B cell (primary cell): ENCODE measurements around the gene PDZD11.

Experiments used
- EZH2 ChIP-seq: IDR thresholded peaks from 2 replicates; pipeline ENCODE4 v1.6.1; 2012; ENCODE audit warnings: borderline replicate concordance, low read depth, mild to moderate bottlenecking, moderate library complexity, low read length; ENCODE audit not compliant: insufficient read depth, poor library complexity, severe bottlenecking
- TF ChIP-seq, protein P1 (sequence below): fragments of 200-600 bp; IDR thresholded peaks from one replicate; pipeline ENCODE4 v1.8.0; 2022; ENCODE audit warnings: antibody characterized with exemption, mild to moderate bottlenecking

- TF ChIP-seq, protein P1, sequence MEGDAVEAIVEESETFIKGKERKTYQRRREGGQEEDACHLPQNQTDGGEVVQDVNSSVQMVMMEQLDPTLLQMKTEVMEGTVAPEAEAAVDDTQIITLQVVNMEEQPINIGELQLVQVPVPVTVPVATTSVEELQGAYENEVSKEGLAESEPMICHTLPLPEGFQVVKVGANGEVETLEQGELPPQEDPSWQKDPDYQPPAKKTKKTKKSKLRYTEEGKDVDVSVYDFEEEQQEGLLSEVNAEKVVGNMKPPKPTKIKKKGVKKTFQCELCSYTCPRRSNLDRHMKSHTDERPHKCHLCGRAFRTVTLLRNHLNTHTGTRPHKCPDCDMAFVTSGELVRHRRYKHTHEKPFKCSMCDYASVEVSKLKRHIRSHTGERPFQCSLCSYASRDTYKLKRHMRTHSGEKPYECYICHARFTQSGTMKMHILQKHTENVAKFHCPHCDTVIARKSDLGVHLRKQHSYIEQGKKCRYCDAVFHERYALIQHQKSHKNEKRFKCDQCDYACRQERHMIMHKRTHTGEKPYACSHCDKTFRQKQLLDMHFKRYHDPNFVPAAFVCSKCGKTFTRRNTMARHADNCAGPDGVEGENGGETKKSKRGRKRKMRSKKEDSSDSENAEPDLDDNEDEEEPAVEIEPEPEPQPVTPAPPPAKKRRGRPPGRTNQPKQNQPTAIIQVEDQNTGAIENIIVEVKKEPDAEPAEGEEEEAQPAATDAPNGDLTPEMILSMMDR: no peak
- TF ChIP-seq EZH2: no peak
Measured at GRCh38 chrX:70313503-70313902, 23.8 kb upstream of the PDZD11 start.
